KMS-11 (cell line): Measurements from ENCODE around the gene CALML5.

Source experiments
- H2AFZ ChIP-seq: fragments of 200-600 bp; sonication (generic); 2 replicates; pipeline ENCODE4 v1.6.1; 2016; ENCODE audit warnings: antibody characterized with exemption, mixed run types, low read depth
- H3K27ac ChIP-seq: fragments of 200-600 bp; sonication (generic); 2 replicates; pipeline ENCODE4 v1.6.1; 2016; ENCODE audit warnings: mild to moderate bottlenecking, mixed run types
- H3K27me3 ChIP-seq: fragments of 200-600 bp; sonication (generic); 2 replicates; pipeline ENCODE4 v1.6.1; 2017; ENCODE audit warnings: mild to moderate bottlenecking, low read depth, mixed run types, moderate library complexity; ENCODE audit not compliant: insufficient read depth
- H3K36me3 ChIP-seq: fragments of 200-600 bp; sonication (generic); 2 replicates; pipeline ENCODE4 v1.6.1; 2017; ENCODE audit warnings: mild to moderate bottlenecking, mixed run types; ENCODE audit not compliant: insufficient read depth
- H3K4me1 ChIP-seq: fragments of 200-600 bp; sonication (generic); 2 replicates; pipeline ENCODE4 v1.6.1; 2016; ENCODE audit warnings: mild to moderate bottlenecking, low read depth, mixed run types; ENCODE audit not compliant: poor library complexity, severe bottlenecking
- H3K4me2 ChIP-seq: fragments of 200-600 bp; sonication (generic); 2 replicates; pipeline ENCODE4 v1.7.0; 2016; ENCODE audit warnings: mild to moderate bottlenecking, mixed run types
- H3K4me3 ChIP-seq: fragments of 200-600 bp; sonication (generic); IDR thresholded peaks from 2 replicates; pipeline ENCODE4 v1.6.1; 2017; ENCODE audit warnings: low read depth, low read length, mixed read lengths; ENCODE audit not compliant: insufficient read depth
- H3K79me2 ChIP-seq: fragments of 200-600 bp; sonication (generic); 2 replicates; pipeline ENCODE4 v1.6.1; 2016; ENCODE audit warnings: low read depth, mixed run types; ENCODE audit not compliant: insufficient read depth
- H3K9ac ChIP-seq: fragments of 200-600 bp; sonication (generic); 2 replicates; pipeline ENCODE4 v1.6.1; 2016; ENCODE audit warnings: mild to moderate bottlenecking, mixed run types
- H4K20me1 ChIP-seq: fragments of 200-600 bp; sonication (generic); 2 replicates; pipeline ENCODE4 v1.6.1; 2016; ENCODE audit warnings: mild to moderate bottlenecking, mixed run types; ENCODE audit not compliant: insufficient read depth
- TF ChIP-seq, protein P1 (sequence below): fragments of 200-600 bp; sonication (generic); conservative IDR thresholded peaks from 2 replicates; pipeline ENCODE4 v1.6.1; 2017; ENCODE audit warnings: low read depth, mild to moderate bottlenecking, antibody characterized with exemption, low read length, moderate library complexity, mixed read lengths

Gene CALML5

DNA sequence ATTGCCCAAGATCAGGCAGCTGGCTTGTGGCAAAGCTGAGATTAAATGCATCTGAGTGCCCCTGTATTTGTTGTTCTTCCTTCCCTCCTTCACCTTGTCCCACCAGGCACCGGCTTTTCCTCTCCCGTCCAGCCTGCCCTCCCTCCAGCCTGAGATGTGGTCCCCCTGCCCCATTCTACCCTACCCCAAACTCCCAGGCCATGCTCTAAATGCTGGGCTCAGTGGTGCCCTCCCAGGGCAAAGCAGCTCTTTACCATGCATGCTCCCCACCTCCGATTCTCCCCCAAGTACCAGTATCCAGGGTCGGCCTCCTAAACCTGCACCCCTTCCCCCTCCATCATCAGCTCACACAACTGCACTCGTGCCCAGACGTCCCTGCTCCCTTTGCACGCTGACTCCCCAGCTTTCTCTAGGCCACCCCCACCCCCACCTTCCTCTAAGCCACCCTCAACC is 36.5 kb downstream of the CALML5 start:
- no peak overlapping the region for H3K4me2 ChIP-seq
- TF ChIP-seq, protein P1, sequence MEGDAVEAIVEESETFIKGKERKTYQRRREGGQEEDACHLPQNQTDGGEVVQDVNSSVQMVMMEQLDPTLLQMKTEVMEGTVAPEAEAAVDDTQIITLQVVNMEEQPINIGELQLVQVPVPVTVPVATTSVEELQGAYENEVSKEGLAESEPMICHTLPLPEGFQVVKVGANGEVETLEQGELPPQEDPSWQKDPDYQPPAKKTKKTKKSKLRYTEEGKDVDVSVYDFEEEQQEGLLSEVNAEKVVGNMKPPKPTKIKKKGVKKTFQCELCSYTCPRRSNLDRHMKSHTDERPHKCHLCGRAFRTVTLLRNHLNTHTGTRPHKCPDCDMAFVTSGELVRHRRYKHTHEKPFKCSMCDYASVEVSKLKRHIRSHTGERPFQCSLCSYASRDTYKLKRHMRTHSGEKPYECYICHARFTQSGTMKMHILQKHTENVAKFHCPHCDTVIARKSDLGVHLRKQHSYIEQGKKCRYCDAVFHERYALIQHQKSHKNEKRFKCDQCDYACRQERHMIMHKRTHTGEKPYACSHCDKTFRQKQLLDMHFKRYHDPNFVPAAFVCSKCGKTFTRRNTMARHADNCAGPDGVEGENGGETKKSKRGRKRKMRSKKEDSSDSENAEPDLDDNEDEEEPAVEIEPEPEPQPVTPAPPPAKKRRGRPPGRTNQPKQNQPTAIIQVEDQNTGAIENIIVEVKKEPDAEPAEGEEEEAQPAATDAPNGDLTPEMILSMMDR, result no peak
- no peaks in the 10 kb centered on the region for H3K79me2 ChIP-seq

DNA sequence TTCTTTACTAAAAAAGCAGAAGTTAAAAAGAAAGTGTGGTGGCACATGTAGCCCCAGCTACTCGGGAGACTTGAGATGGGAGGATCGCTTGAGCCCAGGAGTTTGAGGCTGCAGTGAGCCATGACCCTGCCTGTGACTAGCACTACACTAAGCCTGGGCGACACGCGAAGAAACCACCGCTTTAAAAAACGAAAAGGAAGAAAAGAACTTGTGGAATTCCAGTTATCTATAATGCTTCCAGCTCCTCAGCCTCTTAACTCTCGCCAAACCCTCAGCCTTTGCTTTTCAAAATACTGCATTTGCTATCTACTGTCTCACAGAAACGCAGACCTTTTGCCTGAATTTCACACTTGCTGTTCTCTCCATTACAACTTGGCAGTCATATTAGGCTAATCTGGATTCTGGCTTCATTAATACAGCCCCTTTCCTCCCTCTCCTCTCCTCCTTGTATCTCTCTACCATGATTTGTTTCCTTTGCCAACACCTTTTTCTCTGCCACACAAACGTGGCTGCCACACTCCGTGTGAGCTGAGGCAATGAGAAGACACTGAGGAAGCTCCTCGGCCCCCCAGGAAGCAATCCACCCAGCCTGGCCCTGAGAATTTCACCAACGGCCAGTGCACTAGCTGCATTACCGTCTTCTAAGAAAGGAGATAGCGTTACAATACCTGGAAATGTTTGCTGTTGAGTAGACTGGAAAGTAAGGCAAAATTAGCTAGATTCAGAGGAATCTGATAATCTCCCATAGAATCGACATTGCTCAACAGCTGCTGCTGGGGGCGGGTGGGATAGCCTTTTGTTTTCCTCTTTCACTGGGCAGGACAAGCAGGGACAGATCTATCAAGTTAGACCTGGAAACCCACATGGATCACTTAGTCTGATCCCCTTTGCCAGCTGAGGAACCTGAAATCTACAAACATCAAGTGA is 37.2 kb downstream of the CALML5 start:
- Histone ChIP-seq H3K4me2 (no peak overlapping the region), H3K27ac (no peak overlapping the region), H3K27me3 (no peaks in the 10 kb centered on the region), H4K20me1 (no peaks in the 10 kb centered on the region), H3K79me2 (no peaks in the 10 kb centered on the region), H3K4me1 (no peaks in the 10 kb centered on the region), H3K9ac (no peak overlapping the region), H3K4me3 (no peak overlapping the region), H2AFZ (no peak overlapping the region), H3K36me3 (0 out of 2 replicates have a peak, but pooled peaks cover 5% of the 10 kb centered on the region)
- TF ChIP-seq, protein P1, result no peak

More for the DNA sequence above, 36.5 kb downstream of the CALML5 start:
- Histone ChIP-seq H3K4me3 (no peak overlapping the region), H3K4me1 (no peaks in the 10 kb centered on the region), H3K27ac (no peak overlapping the region), H3K27me3 (no peaks in the 10 kb centered on the region), H3K36me3 (no peaks in the 10 kb centered on the region), H4K20me1 (no peaks in the 10 kb centered on the region), H3K9ac (no peak overlapping the region), H2AFZ (no peak overlapping the region)

DNA sequence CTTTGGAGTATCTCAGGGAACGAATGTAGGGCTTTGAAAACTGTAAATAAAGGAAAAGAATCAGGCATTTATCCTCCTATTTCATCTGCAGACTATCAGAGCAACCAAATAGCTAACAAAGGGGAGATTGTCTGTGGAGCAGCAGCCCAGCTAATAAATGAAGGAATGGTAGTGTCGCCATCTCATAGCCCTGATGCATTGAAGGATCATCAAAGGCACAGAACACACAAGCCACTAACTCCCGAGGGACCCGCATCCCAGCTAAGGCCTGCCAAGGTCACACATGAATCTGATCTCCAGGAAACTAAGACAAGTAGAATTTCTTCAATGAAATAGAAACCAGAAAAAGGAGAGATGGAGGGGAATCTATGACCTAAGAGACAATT is 38.2 kb downstream of the CALML5 start:
- no peaks in the 10 kb centered on the region for H3K4me1 ChIP-seq
- H4K20me1 ChIP-seq, result no peaks in the 10 kb centered on the region
- no peak overlapping the region for H3K4me3 ChIP-seq
- no peaks in the 10 kb centered on the region for H3K27me3 ChIP-seq
- TF ChIP-seq, protein P1, result no peak
- peaks cover 5% of the 10 kb centered on the region; the same call in 1 of the 2 replicates for H3K36me3 ChIP-seq
- no peaks in the 10 kb centered on the region for H3K79me2 ChIP-seq
- no peak overlapping the region for H2AFZ ChIP-seq
- no peak overlapping the region for H3K9ac ChIP-seq
- no peak overlapping the region for H3K27ac ChIP-seq
- no peak overlapping the region for H3K4me2 ChIP-seq

- H3K9ac ChIP-seq, result no peak overlapping the region
- no peak overlapping the region for H3K4me3 ChIP-seq
- no peak overlapping the region for H3K4me2 ChIP-seq
- H3K36me3 ChIP-seq, result peaks cover 5% of the 10 kb centered on the region; the same call in 1 of the 2 replicates
- H3K27ac ChIP-seq, result no peak overlapping the region
- H3K4me1 ChIP-seq, result no peaks in the 10 kb centered on the region
- H4K20me1 ChIP-seq, result no peaks in the 10 kb centered on the region
- no peaks in the 10 kb centered on the region for H3K27me3 ChIP-seq
- TF ChIP-seq, protein P1, result no peak
- H2AFZ ChIP-seq, result no peak overlapping the region
- no peaks in the 10 kb centered on the region for H3K79me2 ChIP-seq
These were observed 38.7 kb downstream of the CALML5 start for GRCh38 chr10:5460468-5461202.
